ENCODE measurements around the gene ALDH18A1.
A peak's percentile ranks its signal among the peaks of the same experiment; 100 is the strongest.

ALDH18A1 gene

GRCh38 chr10:95664543-95664942, 8.0 kb upstream of the ALDH18A1 start:
- no peak for TF ChIP-seq CTCF (IDR thresholded peaks at IDR 0.05; ENCODE audit: low read depth, low read length)
- Histone ChIP-seq H3K4me1 (no peaks in the 10 kb centered on the region), H3K36me3 (no peaks in the 10 kb centered on the region), H3K4me3 (ENCODE audit: low read depth, low read length) (no peak overlapping the region), H3K27me3 (no peaks in the 10 kb centered on the region), H3K9me3 (no peaks in the 10 kb centered on the region)
- no peak for DNase-seq

- Histone ChIP-seq H3K9me3 (no peaks in the 10 kb centered on the region), H3K4me3 (ENCODE audit: low read depth, low read length) (no peak overlapping the region), H3K27me3 (no peaks in the 10 kb centered on the region), H3K36me3 (no peaks in the 10 kb centered on the region), H3K4me1 (no peaks in the 10 kb centered on the region)
- DNase-seq, result no peak
- no peak for TF ChIP-seq CTCF (IDR thresholded peaks at IDR 0.05; ENCODE audit: low read depth, low read length)
Measured at GRCh38 chr10:95663496-95663895, 7.0 kb upstream of the ALDH18A1 start.

GRCh38 chr10:95661818-95662217, 5.3 kb upstream of the ALDH18A1 start:
- H3K9me3 ChIP-seq, result no peaks in the 10 kb centered on the region
- H3K36me3 ChIP-seq, result no peaks in the 10 kb centered on the region
- no peaks in the 10 kb centered on the region for H3K4me1 ChIP-seq
- no peak for TF ChIP-seq CTCF (IDR thresholded peaks at IDR 0.05; ENCODE audit: low read depth, low read length)
- H3K27me3 ChIP-seq, result no peaks in the 10 kb centered on the region
- H3K4me3 ChIP-seq (ENCODE audit: low read depth, low read length), result no peak overlapping the region
- DNase-seq, result no peak

- TF ChIP-seq CTCF (IDR thresholded peaks at IDR 0.05; ENCODE audit: low read depth, low read length), result no peak
- DNase-seq, result no peak
- Histone ChIP-seq H3K4me1 (no peaks in the 10 kb centered on the region), H3K36me3 (no peaks in the 10 kb centered on the region), H3K27me3 (no peaks in the 10 kb centered on the region), H3K9me3 (no peaks in the 10 kb centered on the region), H3K4me3 (ENCODE audit: low read depth, low read length) (no peak overlapping the region)
Measured at GRCh38 chr10:95660283-95660682, 3.8 kb upstream of the ALDH18A1 start.

GRCh38 chr10:95657250-95657649, 739 bp upstream of the ALDH18A1 start:
- H3K27me3 ChIP-seq, result no peaks in the 10 kb centered on the region
- no peaks in the 10 kb centered on the region for H3K4me1 ChIP-seq
- peaks cover 5% of the 10 kb centered on the region for H3K36me3 ChIP-seq
- DNase-seq, result no peak
- no peaks in the 10 kb centered on the region for H3K9me3 ChIP-seq
- peak overlapping the region; percentile 89 for H3K4me3 ChIP-seq (ENCODE audit: low read depth, low read length)
- no peak for TF ChIP-seq CTCF (IDR thresholded peaks at IDR 0.05; ENCODE audit: low read depth, low read length)

GRCh38 chr10:95655571-95656290, 780 bp downstream of the ALDH18A1 start:
- DNase-seq, result peak; percentile 22
- Histone ChIP-seq H3K36me3 (peaks cover 18% of the 10 kb centered on the region), H3K4me1 (no peaks in the 10 kb centered on the region), H3K4me3 (ENCODE audit: low read depth, low read length) (peak overlapping the region; percentile 89), H3K27me3 (no peaks in the 10 kb centered on the region), H3K9me3 (no peaks in the 10 kb centered on the region)
- TF ChIP-seq CTCF (IDR thresholded peaks at IDR 0.05; ENCODE audit: low read depth, low read length), result no peak

Measured in BE2C (cell line).